HAP-1 (cell line): ENCODE results near the gene DHCR7.
A peak's percentile ranks its signal among the peaks of the same experiment; 100 is the strongest.

Experiments used
- DNase-seq, 2 experiments: peaks; one replicate each; pipeline ENCODE4 v3.0.0-alpha.2; 2016 to 2020; ENCODE audit warnings: low spot score in 2 of 2
- H3K27me3 ChIP-seq: fragments of 250-450 bp; sonication (Bioruptor Pico); 2 replicates; pipeline ENCODE4 v1.5.1; 2020; ENCODE audit warnings: low read depth, mild to moderate bottlenecking, moderate library complexity
- H3K36me3 ChIP-seq: fragments of 250-450 bp; sonication (Bioruptor Pico); replicated peaks from 2 replicates; pipeline ENCODE4 v1.5.1; 2020; ENCODE audit warnings: mild to moderate bottlenecking
- H3K4me1 ChIP-seq: fragments of 250-450 bp; sonication (Bioruptor Pico); 2 replicates; pipeline ENCODE4 v1.5.1; 2020; ENCODE audit warnings: mild to moderate bottlenecking
- H3K4me3 ChIP-seq: fragments of 250-450 bp; sonication (Bioruptor Pico); 2 replicates; pipeline ENCODE4 v1.5.1; 2020; ENCODE audit warnings: mild to moderate bottlenecking, moderate library complexity
- H3K9me3 ChIP-seq: fragments of 250-450 bp; sonication (Bioruptor Pico); 2 replicates; pipeline ENCODE4 v1.5.1; 2020; ENCODE audit warnings: mild to moderate bottlenecking, moderate library complexity
- in situ Hi-C: fragments of 300-500 bp; cut with MboI; formaldehyde crosslinking; loops from 3 replicates; pipeline ENCODE4 v1.14.3; 2020; ENCODE audit warnings: low sequenced_read_pairs, inconsistent platforms, mixed read lengths

DHCR7 gene

DNA sequence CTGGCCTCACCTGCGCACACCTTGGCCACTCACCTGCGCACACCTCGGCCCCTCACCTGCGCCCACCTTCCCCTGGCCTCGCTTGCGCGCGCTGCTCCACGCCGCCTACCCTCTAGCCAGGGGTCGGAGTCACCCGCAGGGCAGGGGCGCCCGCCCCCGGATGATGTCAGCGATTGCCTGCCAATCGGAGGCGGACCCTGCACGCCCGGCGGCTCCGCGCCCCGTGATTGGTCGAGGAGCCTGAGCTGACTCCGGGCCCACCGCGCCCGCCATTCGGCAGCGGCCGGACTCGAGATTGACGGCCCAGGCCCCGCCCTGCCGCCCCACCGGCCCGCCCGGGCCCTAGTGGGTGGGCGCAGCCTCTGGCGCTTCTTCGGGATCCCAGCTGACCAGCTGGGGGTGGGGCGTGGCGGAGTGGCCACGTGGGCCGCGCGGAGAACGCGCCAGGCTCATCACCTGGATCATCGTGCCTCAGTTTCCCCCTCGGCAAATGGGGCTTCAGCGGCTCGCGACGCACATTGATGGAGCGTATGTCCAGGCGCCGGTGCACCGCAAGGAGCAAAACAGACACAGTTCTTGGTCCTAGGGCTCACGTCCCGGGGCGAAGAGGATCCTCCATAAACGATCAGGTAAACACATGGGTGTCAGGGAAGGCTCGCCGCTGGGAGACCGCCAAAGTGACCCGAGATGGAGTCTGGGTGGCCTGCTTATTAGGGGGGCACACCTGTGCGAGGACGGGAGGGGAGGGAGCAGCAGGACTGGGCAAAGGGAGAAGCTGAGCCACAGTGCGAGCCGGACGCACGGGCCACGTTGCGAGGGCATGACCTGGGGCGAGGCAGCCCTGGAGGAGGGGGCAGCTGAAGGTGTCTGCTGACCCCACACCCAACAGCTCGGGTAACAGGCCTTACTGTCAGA, at the start of gene DHCR7:
DHCR7 (minus strand) TSS at position 137 of the 915 bp plus-strand sequence. CDS start 3,441 bp downstream, outside the sequence.
- H3K27me3 ChIP-seq, result no peaks in the 10 kb centered on the region
- in situ Hi-C loops, result no loop called here
- peaks cover 31% of the 10 kb centered on the region for H3K4me1 ChIP-seq
- peaks cover 7% of the 10 kb centered on the region; the same call in 1 of the 2 replicates for H3K9me3 ChIP-seq
- peak within 1 kb of the TSS; percentile 66 for H3K4me3 ChIP-seq
- H3K36me3 ChIP-seq, result peaks cover 36% of the 10 kb centered on the region
- peak; percentile 91 to 97 for DNase-seq

DNA sequence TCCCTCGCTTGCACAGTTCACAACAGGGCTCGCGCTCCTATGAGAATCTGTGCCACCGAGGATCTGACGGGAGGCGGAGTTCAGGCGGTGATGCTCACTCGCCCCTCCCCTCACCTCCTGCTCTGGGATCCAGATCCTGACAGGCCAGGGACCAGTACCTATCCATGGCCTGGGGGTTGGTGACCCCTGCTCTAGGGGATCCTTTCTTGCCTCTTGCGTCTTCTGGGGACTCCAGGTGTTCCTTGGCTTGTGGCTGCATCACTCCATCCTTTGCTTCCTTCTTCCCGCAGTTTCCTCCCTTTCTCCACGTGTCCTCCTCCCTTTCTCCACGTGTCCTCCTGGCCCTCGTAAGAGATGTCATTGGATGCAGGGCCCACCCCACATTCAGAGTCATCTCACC, 48.2 kb upstream of the DHCR7 start:
- H3K9me3 ChIP-seq, result no peaks in the 10 kb centered on the region
- no peak for DNase-seq
- no peak overlapping the region for H3K4me3 ChIP-seq
- peaks cover 16% of the 10 kb centered on the region for H3K36me3 ChIP-seq
- in situ Hi-C loops, result no loop called here
- no peaks in the 10 kb centered on the region for H3K27me3 ChIP-seq
- H3K4me1 ChIP-seq, result no peaks in the 10 kb centered on the region

GRCh38 chr11:71495286-71496230, 47.4 kb upstream of the DHCR7 start:
- no peak for DNase-seq
- Histone ChIP-seq H3K4me3 (no peak overlapping the region), H3K27me3 (no peaks in the 10 kb centered on the region), H3K36me3 (peaks cover 17% of the 10 kb centered on the region), H3K4me1 (no peaks in the 10 kb centered on the region), H3K9me3 (no peaks in the 10 kb centered on the region)
- in situ Hi-C loops, result no loop called here

GRCh38 chr11:71491940-71492339, 43.7 kb upstream of the DHCR7 start:
- no peak for DNase-seq
- Histone ChIP-seq H3K4me1 (no peaks in the 10 kb centered on the region), H3K36me3 (peaks cover 12% of the 10 kb centered on the region), H3K27me3 (no peaks in the 10 kb centered on the region), H3K4me3 (no peak overlapping the region), H3K9me3 (no peaks in the 10 kb centered on the region)
- in situ Hi-C loops, result no loop called here

DNA sequence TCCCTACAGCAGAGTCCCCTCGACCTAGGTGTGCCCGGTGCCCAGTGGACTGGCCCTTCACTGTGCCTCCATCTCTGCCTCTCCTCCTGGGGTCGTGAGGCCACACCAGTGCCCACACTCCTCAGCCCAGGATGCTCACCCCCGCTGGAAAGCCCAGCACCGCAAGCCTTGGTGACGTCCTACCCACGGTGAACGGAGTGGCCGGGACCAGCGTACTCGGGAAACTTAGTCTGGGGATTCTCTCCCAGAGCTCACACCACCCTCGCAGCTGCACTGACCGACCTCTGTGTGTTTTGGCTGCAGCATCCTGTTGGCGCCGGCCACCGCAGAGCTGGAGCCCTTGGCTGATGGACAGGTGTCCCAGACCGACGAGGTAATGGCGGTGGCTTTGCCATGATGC, 43.3 kb upstream of the DHCR7 start:
- H3K4me1 ChIP-seq, result no peaks in the 10 kb centered on the region
- no peak for DNase-seq
- H3K36me3 ChIP-seq, result peaks cover 12% of the 10 kb centered on the region
- in situ Hi-C loops, result no loop called here
- no peak overlapping the region for H3K4me3 ChIP-seq
- no peaks in the 10 kb centered on the region for H3K27me3 ChIP-seq
- no peaks in the 10 kb centered on the region for H3K9me3 ChIP-seq

DNA sequence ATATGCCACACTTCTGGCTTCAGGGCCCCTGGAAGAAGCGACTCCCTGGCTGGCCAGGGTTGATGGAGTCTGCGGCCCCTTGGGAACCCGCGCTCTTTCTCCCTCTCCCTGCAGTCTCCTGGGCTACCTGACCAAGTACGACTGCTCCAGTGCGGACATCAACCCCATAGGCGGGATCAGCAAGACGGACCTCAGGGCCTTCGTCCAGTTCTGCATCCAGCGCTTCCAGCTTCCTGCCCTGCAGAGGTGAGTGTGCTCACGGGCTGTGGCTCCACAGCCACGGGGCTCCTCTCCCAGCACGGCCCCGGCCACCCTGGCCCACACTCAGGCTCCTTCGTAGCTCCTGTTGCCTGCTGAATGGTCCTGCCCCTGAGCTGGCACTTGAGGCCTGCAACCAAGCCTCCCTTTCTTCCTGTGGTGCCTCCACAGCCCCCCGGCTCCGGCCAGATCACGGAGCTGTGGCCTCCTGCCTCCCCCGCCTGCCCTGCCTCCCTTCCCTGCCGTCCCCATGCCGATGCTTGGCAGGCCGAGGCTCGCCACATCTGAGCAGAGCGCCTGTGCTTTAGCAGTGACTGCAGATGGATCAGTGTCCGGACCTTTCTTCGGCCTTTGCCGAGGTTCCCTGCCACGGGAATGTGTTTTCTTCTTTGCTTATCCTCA, 42.7 kb upstream of the DHCR7 start:
- no peaks in the 10 kb centered on the region for H3K9me3 ChIP-seq
- in situ Hi-C loops, result no loop called here
- H3K36me3 ChIP-seq, result peaks cover 12% of the 10 kb centered on the region
- no peak overlapping the region for H3K4me3 ChIP-seq
- DNase-seq, result no peak
- H3K27me3 ChIP-seq, result no peaks in the 10 kb centered on the region
- H3K4me1 ChIP-seq, result no peaks in the 10 kb centered on the region

DNA sequence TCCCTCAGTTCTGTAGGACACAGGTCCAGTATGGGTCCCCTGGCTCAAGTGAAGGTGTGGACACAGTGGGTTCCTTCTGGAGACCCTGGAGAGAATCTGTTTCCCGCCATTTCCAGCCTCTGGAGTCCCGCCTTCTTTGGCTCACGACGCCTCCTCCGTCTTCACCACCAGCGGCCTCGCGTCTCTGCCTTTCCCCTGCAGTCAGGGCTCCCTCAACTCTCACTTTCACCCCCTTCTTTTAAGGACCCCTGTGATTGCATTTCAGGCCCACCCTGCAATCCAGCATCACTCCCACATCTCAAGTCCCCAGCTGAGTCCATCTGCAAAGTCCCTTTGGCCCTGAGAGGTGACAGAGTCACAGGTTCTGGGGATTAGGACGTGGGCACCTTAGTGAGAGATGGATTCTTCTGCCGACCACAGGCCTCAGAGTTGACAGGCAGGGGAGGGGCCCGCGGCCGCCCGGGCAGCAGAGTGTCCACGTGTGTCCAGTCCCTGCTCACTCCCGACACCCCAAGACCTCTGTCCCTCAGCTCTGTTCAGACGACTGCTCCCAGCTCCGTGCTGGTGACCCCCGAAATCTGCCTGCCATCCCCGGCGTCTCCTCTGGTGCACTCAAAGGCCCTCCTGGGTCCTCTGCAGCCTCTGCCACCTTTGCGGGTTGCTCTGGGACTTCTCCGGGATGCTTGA, 42.0 kb upstream of the DHCR7 start:
- Histone ChIP-seq H3K4me1 (no peaks in the 10 kb centered on the region), H3K4me3 (no peak overlapping the region), H3K36me3 (peaks cover 12% of the 10 kb centered on the region), H3K9me3 (no peaks in the 10 kb centered on the region), H3K27me3 (no peaks in the 10 kb centered on the region)
- DNase-seq, result no peak
- in situ Hi-C loops, result no loop called here

GRCh38 chr11:71489311-71490043, 41.3 kb upstream of the DHCR7 start:
- peaks cover 12% of the 10 kb centered on the region for H3K36me3 ChIP-seq
- in situ Hi-C loops, result no loop called here
- no peaks in the 10 kb centered on the region for H3K4me1 ChIP-seq
- no peaks in the 10 kb centered on the region for H3K27me3 ChIP-seq
- H3K9me3 ChIP-seq, result no peaks in the 10 kb centered on the region
- H3K4me3 ChIP-seq, result no peak overlapping the region
- DNase-seq, result no peak

DNA sequence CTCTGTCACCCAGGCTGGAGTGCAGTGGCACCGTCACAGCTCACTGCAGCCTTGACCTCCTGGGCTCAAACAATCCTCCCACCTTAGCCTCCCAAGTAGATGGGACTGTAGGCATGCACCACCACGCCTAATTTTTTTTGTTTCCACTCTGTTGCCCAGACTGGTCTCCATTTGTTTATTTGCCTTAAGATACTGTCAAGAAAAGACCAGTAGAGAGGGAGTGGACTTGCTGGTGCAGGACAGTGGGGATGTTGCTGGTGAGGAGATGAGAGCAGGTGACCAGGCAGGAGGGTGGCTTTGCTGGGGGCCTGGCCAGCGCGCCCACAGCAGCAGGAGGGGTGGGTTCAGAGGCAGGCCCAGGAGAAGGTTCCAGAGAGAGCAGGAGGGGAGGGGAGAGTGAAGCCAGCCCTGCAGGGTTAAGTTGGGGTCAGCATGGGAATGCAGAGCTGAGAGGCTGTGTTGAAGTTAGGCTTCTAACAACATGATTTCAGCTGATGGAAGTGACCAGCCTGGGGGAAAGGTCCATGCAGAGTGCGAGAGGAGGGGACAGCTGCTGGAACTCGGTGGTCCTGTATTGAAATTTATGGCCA, 40.6 kb upstream of the DHCR7 start:
- Histone ChIP-seq H3K36me3 (peaks cover 14% of the 10 kb centered on the region), H3K9me3 (no peaks in the 10 kb centered on the region), H3K27me3 (no peaks in the 10 kb centered on the region), H3K4me1 (no peaks in the 10 kb centered on the region), H3K4me3 (no peak overlapping the region)
- DNase-seq, result no peak
- in situ Hi-C loops, result no loop called here

- in situ Hi-C loops, result no loop called here
- no peak for DNase-seq
These were observed 38.1 kb upstream of the DHCR7 start for GRCh38 chr11:71486320-71486719.

DNA sequence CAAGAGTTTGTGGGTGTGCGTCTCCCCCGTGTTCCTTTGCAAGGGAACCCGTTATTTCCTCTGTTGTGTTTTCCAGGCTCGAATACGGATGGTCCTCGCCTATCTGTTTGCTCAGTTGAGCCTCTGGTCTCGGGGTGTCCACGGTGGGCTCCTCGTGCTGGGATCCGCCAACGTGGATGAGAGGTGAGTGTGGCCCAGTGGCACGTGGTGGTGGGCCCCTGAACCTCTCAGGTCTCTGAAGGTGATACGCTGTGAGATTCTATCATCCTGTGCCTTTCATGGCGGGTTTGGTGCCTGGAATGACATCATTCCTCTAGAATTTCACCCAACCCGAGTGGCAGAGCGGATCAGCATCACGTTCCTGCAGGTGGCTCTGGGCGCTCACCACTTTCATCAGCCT, 37.3 kb upstream of the DHCR7 start:
- no peak for DNase-seq
- Histone ChIP-seq H3K27me3 (no peaks in the 10 kb centered on the region), H3K36me3 (peaks cover 10% of the 10 kb centered on the region), H3K4me1 (no peaks in the 10 kb centered on the region), H3K4me3 (no peak overlapping the region), H3K9me3 (no peaks in the 10 kb centered on the region)
- in situ Hi-C loops, result no loop called here

More at GRCh38 chr11:71486320-71486719, 38.1 kb upstream of the DHCR7 start:
- no peak overlapping the region for H3K4me3 ChIP-seq
- H3K36me3 ChIP-seq, result peaks cover 10% of the 10 kb centered on the region
- no peaks in the 10 kb centered on the region for H3K9me3 ChIP-seq
- no peaks in the 10 kb centered on the region for H3K27me3 ChIP-seq
- no peaks in the 10 kb centered on the region for H3K4me1 ChIP-seq

- in situ Hi-C loops, result no loop called here
- DNase-seq, result no peak
These were observed 36.8 kb upstream of the DHCR7 start for GRCh38 chr11:71485063-71485399.

More at GRCh38 chr11:71485063-71485399, 36.8 kb upstream of the DHCR7 start:
- Histone ChIP-seq H3K9me3 (no peaks in the 10 kb centered on the region), H3K4me3 (no peak overlapping the region), H3K4me1 (no peaks in the 10 kb centered on the region), H3K27me3 (no peaks in the 10 kb centered on the region), H3K36me3 (peaks cover 10% of the 10 kb centered on the region)
